ENCODE measurements around the gene EVA1C.

- TF ChIP-seq ETS1 (IDR thresholded peaks at IDR 0.05) (no peak), CTCF (conservative IDR thresholded peaks at IDR 0.05; ENCODE audit: low read depth in 2 of 2) (no peak)
Measured at GRCh38 chr21:32545948-32546441, 133.5 kb downstream of the EVA1C start.
